ENCODE measurements around the gene LMAN2L. TPM values are rescaled to one million over a fixed set of nuclear protein-coding genes. Genes with fewer than 3 reads are reported as not detected.

LMAN2L gene
- total and polyA plus RNA-seq, 2 donors (not counting 1 experiment from before 2014, with no cell fraction given), result 24.7 to 41.1 TPM

- Histone ChIP-seq H3K4me3 (replicated peaks in 1 of 4; ENCODE audit: control extremely low read depth in 1 of 4, insufficient read depth in 1 of 4, low read depth in 3 of 4, low read length in 4 of 4) (no peak overlapping the region), H4K20me1 (ENCODE audit: control insufficient read depth, extremely low read depth, insufficient read depth, low read length) (no peaks in the 10 kb centered on the region), H3K4me2 (ENCODE audit: extremely low read depth, insufficient read depth, low read length) (no peak overlapping the region), H3K4me1 (ENCODE audit: control insufficient read depth, extremely low read depth, insufficient read depth, low read length) (no peaks in the 10 kb centered on the region), H3K27me3 (ENCODE audit: control insufficient read depth, insufficient read depth, low read length) (no peaks in the 10 kb centered on the region), H3K9ac (ENCODE audit: insufficient read depth, low read length) (no peak overlapping the region), H3K36me3 (ENCODE audit: control insufficient read depth, insufficient read depth, low read length) (peaks cover under 1% of the 10 kb centered on the region), H3K27ac (ENCODE audit: insufficient read depth, low read length) (no peak overlapping the region), H2AFZ (ENCODE audit: low read length) (no peak overlapping the region), H3K79me2 (ENCODE audit: control insufficient read depth, insufficient read depth, low read length) (no peaks in the 10 kb centered on the region), H3K9me3 (ENCODE audit: control insufficient read depth, insufficient read depth, low read depth, low read length) (no peaks in the 10 kb centered on the region)
- DNase-seq (ENCODE audit: low read depth in 2 of 2), result no peak
- no peak for TF ChIP-seq CTCF (conservative IDR thresholded peaks at IDR 0.05 in 1 of 2, IDR thresholded peaks at IDR 0.05 in 1 of 2; ENCODE audit: low read depth in 1 of 2, low read length in 2 of 2)
Observed at GRCh38 chr2:96716388-96716787, 23.5 kb downstream of the LMAN2L start.

DNA sequence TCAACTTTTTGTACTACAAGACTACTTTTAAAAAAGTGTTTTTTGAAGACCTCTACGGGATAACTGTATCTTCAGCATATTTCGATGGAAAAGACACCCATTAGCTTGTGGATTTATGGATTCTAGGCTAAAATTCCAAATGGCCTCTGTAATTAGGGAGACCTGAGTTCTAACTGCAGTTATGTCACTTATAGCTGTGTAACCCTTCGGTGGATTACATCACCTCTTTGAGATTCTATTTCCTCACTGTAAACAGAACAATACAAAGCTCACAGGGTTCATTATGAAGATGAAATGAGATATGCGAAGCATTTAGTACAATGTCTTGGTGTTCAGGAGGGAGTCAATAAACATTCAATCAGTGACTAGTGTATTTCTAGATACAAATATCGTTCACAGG is 24.2 kb downstream of the LMAN2L start:
- TF ChIP-seq EZH2 (IDR thresholded peaks at IDR 0.05; ENCODE audit: low read length, missing control alignments) (no peak), CTCF (conservative IDR thresholded peaks at IDR 0.05 in 1 of 2, IDR thresholded peaks at IDR 0.05 in 1 of 2; ENCODE audit: low read depth in 1 of 2, low read length in 2 of 2) (no peak)
- Histone ChIP-seq H2AFZ (ENCODE audit: low read length) (no peak overlapping the region), H3K4me2 (ENCODE audit: extremely low read depth, insufficient read depth, low read length) (no peak overlapping the region), H3K9ac (ENCODE audit: insufficient read depth, low read length) (no peak overlapping the region), H3K4me3 (replicated peaks in 1 of 4; ENCODE audit: control extremely low read depth in 1 of 4, insufficient read depth in 1 of 4, low read depth in 3 of 4, low read length in 4 of 4) (no peak overlapping the region), H3K36me3 (ENCODE audit: control insufficient read depth, insufficient read depth, low read length) (peaks cover 2% of the 10 kb centered on the region), H3K79me2 (ENCODE audit: control insufficient read depth, insufficient read depth, low read length) (no peaks in the 10 kb centered on the region), H4K20me1 (ENCODE audit: control insufficient read depth, extremely low read depth, insufficient read depth, low read length) (no peaks in the 10 kb centered on the region), H3K27me3 (ENCODE audit: control insufficient read depth, insufficient read depth, low read length) (no peaks in the 10 kb centered on the region), H3K4me1 (ENCODE audit: control insufficient read depth, extremely low read depth, insufficient read depth, low read length) (no peaks in the 10 kb centered on the region), H3K27ac (ENCODE audit: insufficient read depth, low read length) (no peak overlapping the region), H3K9me3 (ENCODE audit: control insufficient read depth, insufficient read depth, low read depth, low read length) (no peaks in the 10 kb centered on the region)
- no peak for DNase-seq (ENCODE audit: low read depth in 2 of 2)

DNA sequence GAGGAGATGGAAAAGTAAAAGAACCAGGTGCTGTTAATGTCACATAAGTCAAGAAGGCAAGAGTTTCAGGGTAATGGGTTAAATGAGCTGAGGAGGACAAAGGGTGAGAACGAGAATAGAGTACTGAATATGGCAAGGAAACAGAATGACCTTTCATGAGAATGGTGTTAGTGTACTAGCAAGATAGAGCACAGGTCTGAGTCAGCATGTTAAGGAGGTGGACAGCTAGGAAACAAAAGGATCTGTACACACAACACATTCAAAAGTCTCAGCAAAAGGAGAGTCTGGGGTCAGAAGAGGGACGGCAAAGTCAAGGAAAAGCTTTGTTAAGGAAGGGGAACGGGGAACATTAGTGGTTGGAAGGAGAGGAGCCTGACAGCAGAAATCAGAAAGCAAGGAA is 28.9 kb downstream of the LMAN2L start:
- Histone ChIP-seq H3K36me3 (ENCODE audit: control insufficient read depth, insufficient read depth, low read length) (peaks cover 6% of the 10 kb centered on the region), H3K9ac (ENCODE audit: insufficient read depth, low read length) (no peak overlapping the region), H3K4me1 (ENCODE audit: control insufficient read depth, extremely low read depth, insufficient read depth, low read length) (no peaks in the 10 kb centered on the region), H4K20me1 (ENCODE audit: control insufficient read depth, extremely low read depth, insufficient read depth, low read length) (no peaks in the 10 kb centered on the region), H3K4me3 (replicated peaks in 1 of 4; ENCODE audit: control extremely low read depth in 1 of 4, insufficient read depth in 1 of 4, low read depth in 3 of 4, low read length in 4 of 4) (no peak overlapping the region), H3K27ac (ENCODE audit: insufficient read depth, low read length) (no peak overlapping the region), H3K27me3 (ENCODE audit: control insufficient read depth, insufficient read depth, low read length) (no peaks in the 10 kb centered on the region), H3K9me3 (ENCODE audit: control insufficient read depth, insufficient read depth, low read depth, low read length) (no peaks in the 10 kb centered on the region), H3K79me2 (ENCODE audit: control insufficient read depth, insufficient read depth, low read length) (no peaks in the 10 kb centered on the region), H2AFZ (ENCODE audit: low read length) (no peak overlapping the region), H3K4me2 (ENCODE audit: extremely low read depth, insufficient read depth, low read length) (no peak overlapping the region)
- no peak for DNase-seq (ENCODE audit: low read depth in 2 of 2)
- TF ChIP-seq EZH2 (IDR thresholded peaks at IDR 0.05; ENCODE audit: low read length, missing control alignments), result no peak
- TF ChIP-seq CTCF (conservative IDR thresholded peaks at IDR 0.05 in 1 of 2, IDR thresholded peaks at IDR 0.05 in 1 of 2; ENCODE audit: low read depth in 1 of 2, low read length in 2 of 2), result no peak
